CD4-positive, alpha-beta T cell (primary cell): Measurements from ENCODE around the gene LINGO1. TPM values are rescaled to one million over a fixed set of nuclear protein-coding genes. Genes with fewer than 3 reads are reported as not detected.

Experiments used
- ATAC-seq: fragments of 200-7000 bp; cut with Tn5 transposase; one replicate; pipeline ENCODE4 v1.10.0; 2022; ENCODE audit warnings: mild to moderate bottlenecking; ENCODE audit not compliant: poor library complexity
- CTCF ChIA-PET: fragments of 350-600 bp; sonication (Branson Sonifier 250); formaldehyde crosslinking; loops from one replicate; lab custom pipeline; 2021; ENCODE audit warnings: antibody characterized with exemption, inconsistent platforms; lab: Charles Lee
- POLR2A ChIA-PET: fragments of 350-600 bp; sonication (Branson Sonifier 250); formaldehyde crosslinking; loops from one replicate; lab custom pipeline; 2021; ENCODE audit warnings: antibody characterized with exemption, inconsistent platforms; lab: Charles Lee
- DNase-seq, 14 experiments: peaks; one replicate each; pipeline ENCODE4 v3.0.0-alpha.2; 2013 to 2020; ENCODE audit warnings: mixed read lengths in 2 of 14
- H3K27ac ChIP-seq, 2 donors: one replicate each; pipeline versions ENCODE4 v1.5.1 to v1.7.0; 2013; ENCODE audit warnings: low read length in 2 of 2, low read depth in 1 of 2, mild to moderate bottlenecking in 1 of 2
- H3K27me3 ChIP-seq, 2 experiments: 1 replicate in 1 of 2; 2 replicates in 1 of 2; pipeline versions ENCODE4 v1.6.1 to v1.7.0; 2013; ENCODE audit warnings: low read length in 2 of 2, control low read depth in 1 of 2, mild to moderate bottlenecking in 1 of 2, moderate library complexity in 1 of 2; ENCODE audit not compliant: insufficient read depth in 2 of 2, control insufficient read depth in 1 of 2
- H3K36me3 ChIP-seq: one replicate; pipeline ENCODE4 v1.6.1; 2013; ENCODE audit warnings: low read length, control low read depth; ENCODE audit not compliant: insufficient read depth
- H3K4me1 ChIP-seq: one replicate; pipeline ENCODE4 v1.6.1; 2013; ENCODE audit warnings: low read length, control low read depth; ENCODE audit not compliant: insufficient read depth
- H3K4me3 ChIP-seq: one replicate; pipeline ENCODE4 v1.5.1; 2013; ENCODE audit warnings: mild to moderate bottlenecking, low read length, moderate library complexity
- H3K9me3 ChIP-seq, 2 experiments: 1 replicate in 1 of 2; 2 replicates in 1 of 2; pipeline versions ENCODE4 v1.6.1 to v1.7.0; 2013; ENCODE audit warnings: low read length in 2 of 2, mild to moderate bottlenecking in 2 of 2, control low read depth in 1 of 2, moderate library complexity in 1 of 2; ENCODE audit not compliant: control insufficient read depth in 1 of 2, insufficient read depth in 1 of 2
- H3K27ac Mint-ChIP-seq: one replicate; pipeline ENCODE4 v1.8.0; 2020; ENCODE audit warnings: mixed read lengths
- H3K27me3 Mint-ChIP-seq: one replicate; pipeline ENCODE4 v1.8.0; 2021; ENCODE audit warnings: mixed read lengths
- H3K36me3 Mint-ChIP-seq: one replicate; pipeline ENCODE4 v1.8.0; 2021; ENCODE audit warnings: low read depth, mixed read lengths
- H3K4me1 Mint-ChIP-seq: one replicate; pipeline ENCODE4 v1.8.0; 2021; ENCODE audit warnings: low read depth, mixed read lengths
- H3K4me3 Mint-ChIP-seq: one replicate; pipeline ENCODE4 v1.8.0; 2020; ENCODE audit warnings: mild to moderate bottlenecking, mixed read lengths
- H3K9me3 Mint-ChIP-seq: one replicate; pipeline ENCODE4 v1.8.0; 2020; ENCODE audit warnings: mixed read lengths
- intact Hi-C, 2 experiments: fragments of 100-400 bp; cut with DNase I in 1 of 2; cut with micrococcal nuclease in 1 of 2; formaldehyde crosslinking; loops; one replicate each; pipeline versions ENCODE4 v1.15.1 to v1.9.0; 2023 to 2025; cut with DNase I, micrococcal nuclease
- total RNA-seq, 174 experiments: library from RNA in 2 of 174; stranded (reverse) in 2 of 174; gene quantifications; one replicate each; pipeline ENCODE4 v1.2.3 and lab custom pipeline; 2021 to 2026
- TF ChIP-seq, protein P1 (sequence below): fragments of 200-600 bp; IDR thresholded peaks from one replicate; pipeline ENCODE4 v1.8.0; 2022; ENCODE audit warnings: antibody characterized with exemption, mild to moderate bottlenecking

The LINGO1 gene
- total RNA-seq, 2 experiments from 2014 or later: not detected

DNA sequence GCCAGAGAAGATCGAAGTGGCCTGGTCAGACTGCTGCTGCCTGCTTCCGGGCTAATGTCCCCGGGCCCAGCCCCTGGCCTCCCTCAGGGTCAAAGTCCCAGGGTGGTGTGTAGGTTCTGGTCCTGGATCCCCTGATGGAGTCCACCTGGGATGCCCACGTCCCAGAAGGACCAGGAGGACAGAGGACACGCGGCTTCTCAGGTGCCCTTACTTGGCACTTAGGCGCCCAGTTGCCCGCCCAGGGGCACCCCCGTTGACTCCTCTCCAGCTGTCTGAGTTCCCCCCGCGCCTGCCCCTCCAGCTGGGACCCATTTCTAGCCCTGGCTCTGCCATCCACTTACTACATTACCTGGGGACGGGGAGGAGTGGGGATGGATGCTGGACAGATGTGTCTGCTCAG, 44.6 kb downstream of the LINGO1 start:
- Mint-ChIP-seq H3K4me1 (no peaks in the 10 kb centered on the region), H3K9me3 (no peaks in the 10 kb centered on the region), H3K27ac (no peak overlapping the region), H3K4me3 (no peak overlapping the region), H3K36me3 (no peaks in the 10 kb centered on the region), H3K27me3 (no peaks in the 10 kb centered on the region)
- no peak for ATAC-seq
- ChIA-PET CTCF (no interaction called here), POLR2A (no interaction called here)
- H3K36me3 ChIP-seq: no peaks in the 10 kb centered on the region
- intact Hi-C loops: no loop called here
- DNase-seq: no peak
- no peak overlapping the region for H3K4me3 ChIP-seq
- H3K4me1 ChIP-seq: no peaks in the 10 kb centered on the region
- no peaks in the 10 kb centered on the region for H3K27me3 ChIP-seq
- no peaks in the 10 kb centered on the region for H3K9me3 ChIP-seq
- TF ChIP-seq, protein P1, sequence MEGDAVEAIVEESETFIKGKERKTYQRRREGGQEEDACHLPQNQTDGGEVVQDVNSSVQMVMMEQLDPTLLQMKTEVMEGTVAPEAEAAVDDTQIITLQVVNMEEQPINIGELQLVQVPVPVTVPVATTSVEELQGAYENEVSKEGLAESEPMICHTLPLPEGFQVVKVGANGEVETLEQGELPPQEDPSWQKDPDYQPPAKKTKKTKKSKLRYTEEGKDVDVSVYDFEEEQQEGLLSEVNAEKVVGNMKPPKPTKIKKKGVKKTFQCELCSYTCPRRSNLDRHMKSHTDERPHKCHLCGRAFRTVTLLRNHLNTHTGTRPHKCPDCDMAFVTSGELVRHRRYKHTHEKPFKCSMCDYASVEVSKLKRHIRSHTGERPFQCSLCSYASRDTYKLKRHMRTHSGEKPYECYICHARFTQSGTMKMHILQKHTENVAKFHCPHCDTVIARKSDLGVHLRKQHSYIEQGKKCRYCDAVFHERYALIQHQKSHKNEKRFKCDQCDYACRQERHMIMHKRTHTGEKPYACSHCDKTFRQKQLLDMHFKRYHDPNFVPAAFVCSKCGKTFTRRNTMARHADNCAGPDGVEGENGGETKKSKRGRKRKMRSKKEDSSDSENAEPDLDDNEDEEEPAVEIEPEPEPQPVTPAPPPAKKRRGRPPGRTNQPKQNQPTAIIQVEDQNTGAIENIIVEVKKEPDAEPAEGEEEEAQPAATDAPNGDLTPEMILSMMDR: no peak
- no peak overlapping the region for H3K27ac ChIP-seq

- no peak overlapping the region for H3K27ac ChIP-seq
- no peaks in the 10 kb centered on the region for H3K36me3 Mint-ChIP-seq
- no peak for ATAC-seq
- DNase-seq: no peak
- H3K27me3 ChIP-seq: no peaks in the 10 kb centered on the region
- no peak overlapping the region for H3K27ac Mint-ChIP-seq
- no peaks in the 10 kb centered on the region for H3K4me1 Mint-ChIP-seq
- no peaks in the 10 kb centered on the region for H3K9me3 ChIP-seq
- H3K27me3 Mint-ChIP-seq: no peaks in the 10 kb centered on the region
- ChIA-PET POLR2A (no interaction called here), CTCF (no interaction called here)
- H3K9me3 Mint-ChIP-seq: no peaks in the 10 kb centered on the region
- no peaks in the 10 kb centered on the region for H3K36me3 ChIP-seq
- H3K4me3 Mint-ChIP-seq: no peak overlapping the region
- H3K4me3 ChIP-seq: no peak overlapping the region
- no peaks in the 10 kb centered on the region for H3K4me1 ChIP-seq
- intact Hi-C loops: no loop called here
- TF ChIP-seq, protein P1: no peak
These were observed 48.0 kb downstream of the LINGO1 start for GRCh38 chr15:77584691-77585090.

DNA sequence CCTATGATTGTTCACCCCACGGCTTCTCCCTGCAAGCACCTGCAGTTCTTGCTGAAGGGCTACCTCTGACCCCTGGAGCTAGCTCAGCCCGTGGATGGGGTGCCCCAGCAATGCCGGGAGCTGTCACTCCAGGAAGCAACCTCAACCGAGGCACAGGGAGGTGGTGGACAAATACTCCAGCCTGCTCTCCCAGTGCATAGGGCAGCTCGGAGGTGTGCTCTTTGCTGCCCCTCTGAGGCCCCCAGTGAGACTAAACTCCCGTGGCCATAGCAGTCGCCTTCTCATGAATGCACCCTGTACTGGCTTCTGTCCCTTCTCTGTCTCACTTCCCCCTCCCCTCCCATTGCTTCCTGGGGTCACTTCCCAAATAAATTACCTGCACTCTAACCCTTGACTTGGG, 48.5 kb downstream of the LINGO1 start:
- TF ChIP-seq, protein P1: no peak
- no peak overlapping the region for H3K4me3 Mint-ChIP-seq
- intact Hi-C loops: no loop called here

More for the DNA sequence above, 48.5 kb downstream of the LINGO1 start:
- ATAC-seq (no peak), DNase-seq (no peak)
- Mint-ChIP-seq H3K36me3 (no peaks in the 10 kb centered on the region), H3K27ac (no peak overlapping the region), H3K27me3 (no peaks in the 10 kb centered on the region), H3K4me1 (no peaks in the 10 kb centered on the region), H3K9me3 (no peaks in the 10 kb centered on the region)
- Histone ChIP-seq H3K36me3 (no peaks in the 10 kb centered on the region), H3K27ac (no peak overlapping the region), H3K4me1 (no peaks in the 10 kb centered on the region), H3K4me3 (no peak overlapping the region), H3K9me3 (no peaks in the 10 kb centered on the region), H3K27me3 (no peaks in the 10 kb centered on the region)
- ChIA-PET CTCF (no interaction called here), POLR2A (no interaction called here)
